ENCODE results near the gene EIF4ENIF1.

GRCh38 chr22:31489632-31490495 is at the start of gene EIF4ENIF1:
- TF ChIP-seq YY1 (IDR thresholded peaks at IDR 0.05; ENCODE audit: insufficient read depth, insufficient read length) (no peak), ZNF274 (IDR thresholded peaks at IDR 0.05; ENCODE audit: low read depth, low read length) (no peak)

Data from NT2/D1 (cell line).